NCI-H774 (cell line): Measurements from ENCODE around the gene CLINT1.
"Not testable (repeated sequence)": the region's sequence is repeated elsewhere in the genome, so short reads cannot be mapped to it uniquely, and the experiment has no call there.

Experiments used
- DNase-seq: peaks from one replicate; lab custom pipeline; 2025; lab: John Stamatoyannopoulos, UW

Gene CLINT1

DNA sequence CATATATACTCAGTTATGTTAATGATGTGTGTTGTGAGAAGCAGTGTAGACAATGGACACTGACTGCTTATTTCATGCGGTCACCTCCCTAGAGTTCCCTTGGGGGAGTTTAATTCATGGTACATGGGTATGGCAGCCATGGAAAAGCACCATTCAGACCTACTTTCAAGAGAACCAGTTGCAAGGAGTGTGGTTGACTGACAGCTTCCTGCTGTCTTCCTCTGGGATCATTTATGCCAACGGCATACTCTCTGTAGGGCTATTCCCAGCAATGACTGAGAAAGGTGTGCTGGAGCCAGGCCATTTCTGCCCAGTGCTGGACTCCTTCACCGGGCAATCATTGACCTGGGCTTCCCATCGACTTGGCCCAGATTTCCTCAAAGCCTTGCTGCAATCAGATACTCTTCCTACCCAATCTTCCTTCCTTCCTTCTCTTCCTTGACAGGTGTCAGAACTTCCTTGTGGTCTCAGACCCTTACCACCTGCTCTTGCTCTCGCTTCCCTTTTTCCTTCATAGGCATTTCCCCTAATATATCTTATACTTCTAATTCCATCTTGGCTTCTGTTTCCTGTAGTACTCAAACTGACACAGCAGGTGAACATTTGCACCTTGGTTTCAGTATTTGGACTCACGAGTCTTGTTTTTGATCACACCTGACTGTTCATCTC, 3.4 kb upstream of the CLINT1 start:
- no peak for DNase-seq

- DNase-seq = no peak
These were observed 2.2 kb upstream of the CLINT1 start for GRCh38 chr5:157860898-157861890.

- no peak for DNase-seq
These were observed 256 bp upstream of the CLINT1 start for GRCh38 chr5:157859227-157859575.

DNA sequence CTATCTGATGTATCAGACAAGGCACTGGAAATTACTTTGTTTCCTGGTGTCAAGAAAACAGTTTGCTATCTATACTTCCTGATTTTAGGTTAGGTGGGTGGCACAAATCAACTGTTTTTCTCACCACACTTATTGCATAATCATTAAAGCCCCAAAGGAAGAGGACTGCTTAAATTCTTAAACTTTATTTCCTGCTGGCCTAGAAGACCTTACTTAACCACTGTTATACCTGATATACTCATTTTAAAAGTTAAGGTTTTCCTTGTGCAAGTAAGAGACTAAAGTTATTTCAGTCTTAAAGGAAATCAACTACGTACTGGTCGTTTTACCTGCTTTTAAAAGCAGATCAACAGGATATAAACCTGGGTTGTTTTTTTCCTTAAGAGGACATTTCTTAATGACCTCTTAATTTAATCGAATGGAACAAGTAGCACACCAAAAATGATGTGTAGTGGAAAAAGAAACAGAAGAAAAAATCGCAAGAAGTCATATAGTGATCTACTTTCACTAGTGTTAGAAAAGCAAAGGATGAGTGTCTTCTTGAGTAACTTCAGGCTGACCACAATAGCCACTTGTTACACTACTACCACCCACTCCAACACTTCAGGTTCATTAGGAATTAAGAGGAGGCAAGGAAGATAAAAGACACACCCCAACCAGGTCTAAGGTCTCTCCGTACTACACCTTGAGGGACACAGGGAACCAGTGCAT, 974 bp downstream of the CLINT1 start:
- DNase-seq = no peak

DNA sequence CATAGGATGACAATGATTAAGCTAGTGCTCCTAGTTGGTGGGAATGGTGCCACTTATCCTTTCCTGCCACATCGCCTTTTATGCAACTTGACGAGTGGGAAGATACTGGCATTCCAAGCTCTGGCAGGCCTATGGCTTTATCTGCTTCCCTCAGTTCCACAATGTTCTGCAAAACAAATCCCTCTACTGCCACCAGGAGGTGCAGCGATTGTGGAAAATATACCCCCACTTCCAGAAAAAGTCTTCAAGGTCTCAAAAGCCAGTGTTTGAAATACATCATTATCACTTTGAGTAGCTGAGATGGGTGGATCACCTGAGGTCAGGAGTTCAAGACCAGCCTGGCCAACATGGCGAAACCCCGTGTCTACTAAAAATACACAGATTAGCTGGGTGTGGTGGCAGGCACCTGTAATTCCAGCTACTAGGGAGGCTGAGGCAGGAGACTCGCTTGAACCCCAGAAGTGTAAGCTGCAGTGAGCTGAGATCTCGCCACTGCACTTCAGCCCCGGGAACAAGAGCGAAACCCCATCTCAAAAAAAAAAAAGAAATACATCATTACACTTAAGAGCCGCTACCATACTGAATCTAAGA, 3.4 kb downstream of the CLINT1 start:
- no peak for DNase-seq

DNA sequence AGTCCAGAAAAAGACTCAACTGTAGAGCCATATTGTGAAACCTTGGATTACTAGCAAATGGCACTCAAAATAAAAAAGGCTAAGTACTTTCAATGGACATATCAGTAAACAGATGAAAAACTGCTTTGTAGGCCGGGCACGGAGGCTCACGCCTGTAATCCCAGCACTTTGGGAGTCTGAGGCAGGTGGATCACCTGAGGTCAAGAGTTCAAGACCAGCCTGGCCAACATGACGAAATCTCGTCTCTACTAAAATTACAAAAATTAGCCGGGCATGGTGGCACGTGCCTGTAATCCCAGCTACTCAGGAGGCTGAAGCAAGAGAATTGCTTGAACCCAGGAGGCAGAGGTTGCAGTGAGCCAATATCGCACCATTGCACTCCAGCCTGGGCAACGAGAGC, 5.6 kb downstream of the CLINT1 start:
- DNase-seq = not testable (repeated sequence)

DNA sequence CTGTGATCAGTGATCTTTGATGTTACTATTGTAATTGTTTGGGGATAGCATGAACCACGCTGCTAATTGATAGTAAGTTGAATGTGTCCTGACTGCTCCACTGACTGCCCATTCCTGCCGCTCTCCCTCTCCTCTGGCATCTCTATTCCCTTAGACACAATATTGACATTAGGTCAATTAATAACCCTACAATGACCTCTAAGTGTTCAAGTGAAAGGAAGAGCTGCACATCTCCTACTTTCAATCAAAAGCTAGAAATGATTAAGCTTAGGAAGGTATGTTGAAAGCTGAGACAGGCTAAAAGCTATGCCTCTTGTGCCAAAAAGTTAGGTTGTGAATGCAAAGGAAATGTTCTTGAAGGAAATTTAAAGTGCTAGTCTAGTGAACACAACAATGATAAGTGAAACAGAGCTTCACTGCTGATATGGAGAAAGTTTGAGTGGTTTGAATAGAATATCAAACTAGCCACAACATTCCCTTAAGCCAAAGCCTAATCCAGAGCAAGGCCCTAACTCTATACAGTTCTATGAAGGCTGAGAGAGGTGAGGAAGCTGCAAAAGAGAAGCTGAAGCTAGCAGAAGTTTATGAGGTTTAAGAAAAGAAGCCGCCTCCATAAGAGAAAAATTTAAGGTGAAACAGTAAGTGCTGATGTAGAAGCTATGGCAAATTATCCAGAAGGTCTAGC, 12.9 kb downstream of the CLINT1 start:
- DNase-seq = no peak

- no peak for DNase-seq
These were observed 16.2 kb downstream of the CLINT1 start for GRCh38 chr5:157842787-157843186.

- DNase-seq = no peak
These were observed 16.8 kb downstream of the CLINT1 start for GRCh38 chr5:157842185-157842584.

GRCh38 chr5:157839157-157839795, 19.7 kb downstream of the CLINT1 start:
- DNase-seq = no peak

- no peak for DNase-seq
These were observed 22.7 kb downstream of the CLINT1 start for GRCh38 chr5:157836121-157836753.

GRCh38 chr5:157835041-157835440, 23.9 kb downstream of the CLINT1 start:
- no peak for DNase-seq

DNA sequence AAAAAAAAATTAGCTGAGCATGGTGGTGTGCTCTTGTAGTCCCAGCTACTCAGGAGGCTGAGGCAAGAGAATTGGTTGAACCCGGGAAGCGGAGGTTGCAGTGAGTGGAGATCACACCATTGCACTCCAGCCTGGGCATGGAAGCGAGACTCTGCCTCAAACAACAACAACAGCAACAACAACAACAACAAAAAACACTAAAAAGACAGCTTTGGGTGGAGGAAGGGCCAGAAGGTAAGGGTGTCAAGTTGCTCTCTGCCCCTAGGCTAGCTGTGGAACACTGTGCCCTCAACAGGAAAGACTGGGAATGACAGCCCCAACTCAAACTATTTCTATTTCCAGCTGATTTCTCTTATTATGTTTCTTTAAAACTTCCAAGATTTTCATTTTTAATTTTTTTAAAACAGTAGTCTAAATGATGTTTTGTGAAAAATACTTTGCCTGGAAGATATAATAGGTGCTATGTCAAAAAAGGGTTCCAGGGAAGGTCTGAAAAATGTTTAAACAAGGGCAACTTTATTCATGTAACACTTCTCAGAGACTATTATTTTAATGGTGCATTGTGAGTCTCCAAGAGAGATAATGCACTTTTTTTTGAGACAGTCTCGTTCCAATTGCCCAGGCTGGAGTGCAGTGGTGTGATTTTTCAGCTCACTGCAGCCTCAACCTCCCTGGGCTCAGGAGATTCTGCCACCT, 29.9 kb downstream of the CLINT1 start:
- no peak for DNase-seq

GRCh38 chr5:157828105-157828943, 30.6 kb downstream of the CLINT1 start:
- DNase-seq = no peak

DNA sequence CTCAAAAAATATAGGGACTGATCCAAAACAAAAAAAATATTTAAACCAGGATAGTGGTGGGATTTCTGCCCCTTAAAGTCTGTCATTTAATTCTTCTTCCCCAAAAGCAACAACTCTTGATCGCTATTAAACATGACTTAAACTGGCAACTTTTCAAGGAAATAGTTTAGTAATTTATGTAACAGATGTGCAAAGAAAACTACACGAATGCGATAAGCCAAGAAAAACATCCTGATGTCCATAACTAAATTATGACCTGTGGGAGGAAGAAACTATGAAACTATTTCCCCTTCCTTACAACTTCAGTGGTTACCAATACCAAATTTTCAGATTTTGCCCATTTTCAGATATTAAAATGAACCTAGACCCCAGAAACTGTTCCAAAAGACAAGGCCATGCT, 31.5 kb downstream of the CLINT1 start:
- no peak for DNase-seq

DNA sequence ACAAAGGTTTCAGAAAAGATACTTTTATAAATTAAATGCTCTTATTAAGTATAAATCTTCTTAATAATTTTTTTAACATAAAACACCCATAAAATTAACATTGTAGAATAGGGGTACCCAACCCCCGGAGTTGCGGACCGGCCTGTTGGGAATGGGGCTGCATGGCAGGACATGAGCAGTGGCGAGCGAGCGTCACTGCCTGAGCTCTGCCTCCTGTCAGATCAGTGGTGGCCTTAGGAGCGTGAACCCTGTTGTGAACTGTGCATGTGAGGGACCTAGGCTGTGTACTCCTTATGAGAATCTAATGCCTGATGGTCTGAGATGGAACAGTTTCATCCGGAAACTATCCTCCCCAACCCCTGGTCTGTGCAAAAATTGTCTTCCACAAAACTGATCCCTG, 35.3 kb downstream of the CLINT1 start:
- DNase-seq = no peak

DNA sequence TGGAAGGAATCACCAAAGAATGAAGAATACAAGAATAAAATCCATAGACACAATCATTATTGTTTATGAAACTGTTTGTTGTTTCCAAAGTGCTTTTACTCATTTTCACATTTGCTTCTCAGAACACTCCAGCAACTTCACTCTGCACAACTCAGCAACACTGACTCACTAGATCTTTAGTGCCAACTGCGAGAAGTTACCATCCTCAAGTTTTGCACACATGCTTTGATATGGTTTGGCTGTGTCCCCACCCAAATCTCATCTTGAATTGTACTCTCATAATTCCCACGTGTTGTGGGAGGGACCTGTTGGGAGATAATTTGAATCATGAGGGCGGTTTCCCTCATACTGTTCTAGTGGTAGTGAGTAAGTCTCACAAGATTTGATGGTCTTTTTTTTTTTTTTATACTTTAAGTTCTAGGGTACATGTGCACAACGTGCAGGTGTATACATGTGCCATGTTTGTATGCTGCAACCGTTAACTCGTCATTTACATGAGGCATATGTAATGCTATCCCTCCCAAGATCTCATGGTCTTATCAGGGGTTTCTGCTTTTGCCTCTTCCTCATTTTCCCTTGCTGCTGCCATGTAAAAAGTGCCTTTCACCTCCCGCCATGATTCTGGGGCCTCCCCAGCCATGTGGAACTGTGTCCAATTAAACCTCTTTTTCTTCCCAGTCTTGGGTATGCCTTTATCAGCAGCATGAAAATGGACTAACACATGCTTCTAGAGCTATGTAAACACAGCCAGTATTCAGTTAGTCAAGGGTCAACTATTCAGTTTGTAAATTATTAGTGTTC, 36.9 kb downstream of the CLINT1 start:
- no peak for DNase-seq

DNA sequence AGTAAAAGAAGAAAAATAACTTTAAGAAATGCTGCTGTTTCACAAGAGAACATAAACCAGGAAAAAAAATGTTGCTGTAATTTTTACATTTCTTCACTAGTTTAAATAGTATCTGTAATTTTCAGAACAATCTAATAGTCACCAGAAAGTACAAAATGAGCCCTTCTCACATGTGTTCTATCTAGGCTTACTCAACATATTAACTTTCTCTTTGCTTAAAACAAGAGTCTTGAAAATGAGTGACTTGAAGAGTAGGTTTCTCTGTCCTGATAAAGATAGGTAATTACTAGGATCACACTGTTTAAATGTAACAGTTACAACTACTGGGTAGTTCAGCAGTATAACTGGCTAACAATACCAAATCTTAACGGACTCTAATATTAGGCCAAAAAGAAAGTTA, 37.5 kb downstream of the CLINT1 start:
- no peak for DNase-seq
